T-helper 22 cell (primary cell): ENCODE measurements around the gene ACOT6.
"Not testable (repeated sequence)": the region's sequence is repeated elsewhere in the genome, so short reads cannot be mapped to it uniquely, and the experiment has no call there.

Source experiments
- DNase-seq: peaks from one replicate; pipeline ENCODE4 v3.0.0-alpha.2; 2020; ENCODE audit warnings: low read depth

The ACOT6 gene

GRCh38 chr14:73655851-73656250, 43.5 kb downstream of the ACOT6 start:
- no peak for DNase-seq

DNA sequence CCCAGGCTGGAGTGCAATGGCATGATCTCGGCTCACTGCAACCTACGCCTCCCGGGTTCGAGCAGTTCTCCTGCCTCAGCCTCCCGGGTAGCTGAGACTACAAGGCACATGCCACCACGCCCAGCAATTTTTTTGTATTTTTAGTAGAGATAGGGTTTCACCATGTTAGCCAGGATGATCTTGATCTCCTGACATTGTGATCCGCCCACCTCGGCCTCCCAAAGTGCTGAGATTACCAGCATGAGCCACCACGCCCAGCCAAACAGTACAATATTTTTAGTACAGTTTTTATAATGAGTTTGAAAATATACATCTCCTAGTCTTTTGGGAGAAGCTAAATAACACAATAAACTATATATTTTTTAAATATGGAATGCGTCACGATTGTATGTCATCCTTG, 46.9 kb downstream of the ACOT6 start:
- DNase-seq = not testable (repeated sequence)

DNA sequence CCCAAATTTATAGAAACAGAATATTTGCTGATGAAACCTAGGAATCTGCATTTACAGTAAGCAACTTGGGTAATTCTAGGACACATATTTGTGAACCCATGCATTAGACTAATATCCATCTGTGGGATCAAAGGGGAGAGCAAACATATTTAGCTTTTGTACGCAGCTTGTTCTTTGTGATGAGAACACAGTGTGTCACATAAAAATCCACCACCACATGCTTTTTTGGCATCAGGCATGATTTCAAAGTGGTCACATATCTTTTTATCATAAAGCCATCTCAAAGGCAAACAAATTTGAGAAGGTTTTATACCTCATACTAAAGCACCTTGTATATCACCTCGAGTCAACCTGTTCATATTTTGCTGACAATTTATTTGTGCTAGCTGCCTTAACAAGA, 48.2 kb downstream of the ACOT6 start:
- no peak for DNase-seq

- no peak for DNase-seq
These were observed 49.6 kb downstream of the ACOT6 start for GRCh38 chr14:73661872-73662271.

GRCh38 chr14:73662487-73662943, 50.2 kb downstream of the ACOT6 start:
- no peak for DNase-seq

- no peak for DNase-seq
These were observed 51.4 kb downstream of the ACOT6 start for GRCh38 chr14:73663548-73664212.

- DNase-seq = no peak
These were observed 52.8 kb downstream of the ACOT6 start for GRCh38 chr14:73665130-73665529.

GRCh38 chr14:73666583-73666982, 54.3 kb downstream of the ACOT6 start:
- DNase-seq = no peak

DNA sequence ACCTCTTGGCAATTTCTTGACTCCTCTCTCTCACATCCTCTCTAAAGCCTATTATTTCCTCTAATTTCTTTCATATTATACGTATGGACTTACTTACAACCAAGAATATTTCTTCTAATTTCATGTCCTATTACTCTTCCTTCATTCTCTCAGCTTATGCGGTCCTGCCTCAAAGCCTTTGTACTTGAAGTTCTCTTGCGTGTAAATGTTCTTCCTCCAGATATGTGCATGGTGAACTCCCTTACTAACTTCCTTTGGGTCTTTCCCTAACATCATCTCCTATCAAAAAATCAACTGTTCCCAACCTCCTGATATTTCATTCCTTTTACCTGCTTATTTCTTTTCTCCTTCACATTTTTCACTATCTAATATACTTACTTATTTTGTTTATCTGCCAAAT, 55.5 kb downstream of the ACOT6 start:
- no peak for DNase-seq
